H9 (cell line): ENCODE results near the gene BNIP1. TPM values are rescaled to one million over a fixed set of nuclear protein-coding genes. Genes with fewer than 3 reads are reported as not detected.

ENCODE experiments used
- DNase-seq: peaks from one replicate; pipeline ENCODE4 v3.0.0-alpha.2; 2017
- H2AFZ ChIP-seq: one replicate; pipeline ENCODE4 v1.6.1; 2013; ENCODE audit warnings: mild to moderate bottlenecking, low read length, control low read depth, moderate library complexity
- H2AK5ac ChIP-seq: 2 replicates; pipeline ENCODE4 v1.6.1; 2013; ENCODE audit warnings: low read length, control low read depth, mixed read lengths; ENCODE audit not compliant: insufficient read length
- H2BK120ac ChIP-seq: one replicate; pipeline ENCODE4 v1.6.1; 2013; ENCODE audit warnings: low read depth, mild to moderate bottlenecking, low read length, control low read depth, inconsistent platforms; ENCODE audit not compliant: poor library complexity, severe bottlenecking
- H2BK12ac ChIP-seq: 2 replicates; pipeline ENCODE4 v1.6.1; 2013; ENCODE audit warnings: low read length, control low read depth, mixed read lengths, low read depth; ENCODE audit not compliant: insufficient read length
- H2BK15ac ChIP-seq: 2 replicates; pipeline ENCODE4 v1.6.1; 2013; ENCODE audit warnings: low read depth, low read length, control low read depth
- H2BK20ac ChIP-seq: one replicate; pipeline ENCODE4 v1.6.1; 2013; ENCODE audit warnings: low read depth, mild to moderate bottlenecking, low read length, control low read depth, inconsistent platforms; ENCODE audit not compliant: poor library complexity, severe bottlenecking
- H2BK5ac ChIP-seq: 2 replicates; pipeline ENCODE4 v1.6.1; 2013; ENCODE audit warnings: low read length, control low read depth, mixed read lengths; ENCODE audit not compliant: insufficient read length
- H3K14ac ChIP-seq: 2 replicates; pipeline ENCODE4 v1.6.1; 2013; ENCODE audit warnings: low read length, control low read depth; ENCODE audit not compliant: insufficient read depth
- H3K18ac ChIP-seq: 2 replicates; pipeline ENCODE4 v1.6.1; 2013; ENCODE audit warnings: low read depth, mild to moderate bottlenecking, mixed read lengths, low read length, control low read depth; ENCODE audit not compliant: insufficient read length
- H3K23ac ChIP-seq: 2 replicates; pipeline ENCODE4 v1.6.1; 2013; ENCODE audit warnings: low read length, control low read depth, mixed read lengths, low read depth; ENCODE audit not compliant: insufficient read length
- H3K23me2 ChIP-seq: 2 replicates; pipeline ENCODE4 v1.6.1; 2013; ENCODE audit warnings: low read depth, mild to moderate bottlenecking, mixed read lengths, low read length, control low read depth; ENCODE audit not compliant: insufficient read length, poor library complexity, severe bottlenecking
- H3K27ac ChIP-seq: 2 replicates; pipeline ENCODE4 v1.5.1; 2013; ENCODE audit warnings: low read length, control low read depth, mixed read lengths, low read depth; ENCODE audit not compliant: insufficient read length
- H3K27me3 ChIP-seq: 2 replicates; pipeline ENCODE4 v1.6.1; 2013; ENCODE audit warnings: low read length, control low read depth, inconsistent platforms; ENCODE audit not compliant: insufficient read depth
- H3K4ac ChIP-seq: 2 replicates; pipeline ENCODE4 v1.6.1; 2013; ENCODE audit warnings: low read depth, mild to moderate bottlenecking, control low read depth, inconsistent platforms, low read length, moderate library complexity
- H3K4me1 ChIP-seq: 2 replicates; pipeline ENCODE4 v1.6.1; 2013; ENCODE audit warnings: low read length, control low read depth, inconsistent platforms; ENCODE audit not compliant: insufficient read depth
- H3K4me2 ChIP-seq: 2 replicates; pipeline ENCODE4 v1.6.1; 2013; ENCODE audit warnings: low read length, control low read depth, mixed read lengths; ENCODE audit not compliant: insufficient read length, insufficient read depth
- H3K56ac ChIP-seq: 2 replicates; pipeline ENCODE4 v1.6.1; 2013; ENCODE audit warnings: low read depth, mild to moderate bottlenecking, mixed read lengths, low read length, control low read depth; ENCODE audit not compliant: insufficient read length
- H3K79me1 ChIP-seq: 2 replicates; pipeline ENCODE4 v1.6.1; 2013; ENCODE audit warnings: low read depth, mild to moderate bottlenecking, moderate library complexity, low read length, control low read depth, inconsistent platforms; ENCODE audit not compliant: insufficient read depth, poor library complexity, severe bottlenecking
- H3K79me2 ChIP-seq: 2 replicates; pipeline ENCODE4 v1.6.1; 2013; ENCODE audit warnings: low read length, control low read depth, inconsistent platforms; ENCODE audit not compliant: insufficient read depth
- H3K9ac ChIP-seq: 2 replicates; pipeline ENCODE4 v1.6.1; 2013; ENCODE audit warnings: low read length, control low read depth, mixed read lengths; ENCODE audit not compliant: insufficient read length; ENCODE audit errors: extremely low read depth
- H3K9me3 ChIP-seq: one replicate; pipeline ENCODE4 v1.6.1; 2013; ENCODE audit warnings: low read depth, low read length, inconsistent platforms; ENCODE audit not compliant: control insufficient read depth
- H3T11ph ChIP-seq: one replicate; pipeline ENCODE4 v1.6.1; 2013; ENCODE audit warnings: mild to moderate bottlenecking, low read length, control low read depth, inconsistent platforms
- H4K20me1 ChIP-seq: one replicate; pipeline ENCODE4 v1.6.1; 2013; ENCODE audit not compliant: control insufficient read depth, insufficient read length, insufficient read depth
- H4K5ac ChIP-seq: 2 replicates; pipeline ENCODE4 v1.6.1; 2013; ENCODE audit warnings: low read depth, mild to moderate bottlenecking, mixed read lengths, low read length, control low read depth; ENCODE audit not compliant: insufficient read length
- H4K8ac ChIP-seq: replicated peaks from 2 replicates; pipeline ENCODE4 v1.6.1; 2013; ENCODE audit warnings: low read length, control low read depth, mixed read lengths, low read depth; ENCODE audit not compliant: insufficient read length
- H4K91ac ChIP-seq: 2 replicates; pipeline ENCODE4 v1.6.1; 2013; ENCODE audit warnings: low read depth, mild to moderate bottlenecking, moderate library complexity, mixed read lengths, low read length, control low read depth; ENCODE audit not compliant: insufficient read length
- H3K27ac Mint-ChIP-seq, 3 experiments: 2 replicates in 2 of 3; 3 replicates in 1 of 3; pipeline ENCODE4 v1.8.0; 2020 to 2021; ENCODE audit warnings: mixed read lengths in 3 of 3, mild to moderate bottlenecking in 1 of 3, moderate library complexity in 1 of 3
- H3K27me3 Mint-ChIP-seq: 2 replicates; pipeline ENCODE4 v1.8.0; 2021; ENCODE audit warnings: low read depth, mild to moderate bottlenecking, moderate library complexity, mixed read lengths
- H3K36me3 Mint-ChIP-seq, 3 experiments: 2 replicates in 2 of 3; 3 replicates in 1 of 3; pipeline ENCODE4 v1.8.0; 2020 to 2021; ENCODE audit warnings: low read depth in 3 of 3, mixed read lengths in 3 of 3; ENCODE audit not compliant: insufficient read depth in 1 of 3
- H3K4me1 Mint-ChIP-seq, 2 experiments: 2 replicates each; pipeline ENCODE4 v1.8.0; 2020; ENCODE audit warnings: mixed read lengths in 2 of 2
- H3K4me3 Mint-ChIP-seq, 2 experiments: 2 replicates in 1 of 2; 3 replicates in 1 of 2; pipeline ENCODE4 v1.8.0; 2020 to 2021; ENCODE audit warnings: mild to moderate bottlenecking in 2 of 2, mixed read lengths in 2 of 2, moderate library complexity in 1 of 2
- H3K9me3 Mint-ChIP-seq, 2 experiments: 2 replicates in 1 of 2; 3 replicates in 1 of 2; pipeline ENCODE4 v1.8.0; 2020; ENCODE audit warnings: mild to moderate bottlenecking in 2 of 2, mixed read lengths in 2 of 2, moderate library complexity in 1 of 2
- CTCF ChIP-seq: fragments of 200-600 bp; sonication (generic); conservative IDR thresholded peaks from 3 replicates; pipeline ENCODE4 v1.8.0; 2021; ENCODE audit warnings: antibody characterized with exemption, mild to moderate bottlenecking
- WGBS: extraction: QIAGEN DNeasy Blood & Tissue Kit; methylation state at CpG from one replicate; pipeline ENCODE4 v1.1.7; 2013; ENCODE audit warnings: missing lambda C conversion rate, low lambda C conversion rate, mixed read lengths; ENCODE audit not compliant: insufficient read length; ENCODE audit errors: extremely low coverage; 5-methylcytosine and 5-hydroxymethylcytosine counted together
- total RNA-seq: library from RNA; stranded (reverse); gene quantifications from 2 replicates; pipeline ENCODE4 v1.2.1, GENCODE V29; 2021

Gene BNIP1
- total RNA-seq, 1 experiment from 2014 or later, result 8.8 TPM

- Mint-ChIP-seq H3K4me1 (peaks cover 8 to 11% of the 10 kb centered on the region in 2 experiments), H3K4me3 (no peak overlapping the region), H3K27ac (no peak overlapping the region), H3K9me3 (peaks cover 0 to 2% of the 10 kb centered on the region in 2 experiments; a peak in 2 of 5 replicates), H3K27me3 (peaks cover 20% of the 10 kb centered on the region), H3K36me3 (no peaks in the 10 kb centered on the region)
- no peak overlapping the region for H2BK15ac ChIP-seq
- no peak overlapping the region for H4K8ac ChIP-seq
- no peak overlapping the region for H3K23ac ChIP-seq
- H3K9ac ChIP-seq, result no peak overlapping the region
- no peak for DNase-seq
- H3K4me2 ChIP-seq, result no peak overlapping the region
- H3T11ph ChIP-seq, result no peak overlapping the region
- H3K56ac ChIP-seq, result no peak overlapping the region
- no peak overlapping the region for H3K4ac ChIP-seq
- peaks cover 3% of the 10 kb centered on the region; the same call in 1 of the 2 replicates for H3K27me3 ChIP-seq
- H3K79me1 ChIP-seq, result no peaks in the 10 kb centered on the region
- H2BK12ac ChIP-seq, result no peak overlapping the region
- no peak overlapping the region for H4K91ac ChIP-seq
- H2BK5ac ChIP-seq, result no peak overlapping the region
- no peaks in the 10 kb centered on the region for H3K79me2 ChIP-seq
- H2BK120ac ChIP-seq, result no peak overlapping the region
- H3K4me1 ChIP-seq, result no peaks in the 10 kb centered on the region
- no peak overlapping the region for H3K14ac ChIP-seq
- WGBS, result no CpG with 5 or more reads among the region's 12 CpGs
- no peaks in the 10 kb centered on the region for H3K23me2 ChIP-seq
- no peak for TF ChIP-seq CTCF
- H2BK20ac ChIP-seq, result no peak overlapping the region
- H2AFZ ChIP-seq, result no peak overlapping the region
- H3K18ac ChIP-seq, result no peak overlapping the region
- no peak overlapping the region for H4K5ac ChIP-seq
- H4K20me1 ChIP-seq, result no peaks in the 10 kb centered on the region
- H2AK5ac ChIP-seq, result no peak overlapping the region
- no peak overlapping the region for H3K27ac ChIP-seq
- no peaks in the 10 kb centered on the region for H3K9me3 ChIP-seq
Measured at GRCh38 chr5:173178369-173178910, 34.1 kb downstream of the BNIP1 start.
